ENCODE data around the gene PRKD1. TPM values are rescaled to one million over a fixed set of nuclear protein-coding genes. Genes with fewer than 3 reads are reported as not detected.

PRKD1 gene
- total and polyA plus RNA-seq, 2 donors (not counting 1 experiment from before 2014, with no cell fraction given): 20.1 to 26.2 TPM

- Histone ChIP-seq H3K9ac (ENCODE audit: insufficient read depth, low read length) (no peak overlapping the region), H3K4me3 (replicated peaks in 1 of 4; ENCODE audit: control extremely low read depth in 1 of 4, insufficient read depth in 1 of 4, low read depth in 3 of 4, low read length in 4 of 4) (no peak overlapping the region), H3K79me2 (ENCODE audit: control insufficient read depth, insufficient read depth, low read length) (no peaks in the 10 kb centered on the region), H3K27me3 (ENCODE audit: control insufficient read depth, insufficient read depth, low read length) (no peaks in the 10 kb centered on the region), H3K9me3 (ENCODE audit: control insufficient read depth, insufficient read depth, low read depth, low read length) (no peaks in the 10 kb centered on the region), H4K20me1 (ENCODE audit: control insufficient read depth, extremely low read depth, insufficient read depth, low read length) (no peaks in the 10 kb centered on the region), H3K36me3 (ENCODE audit: control insufficient read depth, insufficient read depth, low read length) (no peaks in the 10 kb centered on the region), H3K4me1 (ENCODE audit: control insufficient read depth, extremely low read depth, insufficient read depth, low read length) (no peaks in the 10 kb centered on the region), H3K4me2 (ENCODE audit: extremely low read depth, insufficient read depth, low read length) (peak overlapping the region; percentile 48), H3K27ac (ENCODE audit: insufficient read depth, low read length) (no peak overlapping the region), H2AFZ (ENCODE audit: low read length) (no peak overlapping the region)
- TF ChIP-seq, protein P1, sequence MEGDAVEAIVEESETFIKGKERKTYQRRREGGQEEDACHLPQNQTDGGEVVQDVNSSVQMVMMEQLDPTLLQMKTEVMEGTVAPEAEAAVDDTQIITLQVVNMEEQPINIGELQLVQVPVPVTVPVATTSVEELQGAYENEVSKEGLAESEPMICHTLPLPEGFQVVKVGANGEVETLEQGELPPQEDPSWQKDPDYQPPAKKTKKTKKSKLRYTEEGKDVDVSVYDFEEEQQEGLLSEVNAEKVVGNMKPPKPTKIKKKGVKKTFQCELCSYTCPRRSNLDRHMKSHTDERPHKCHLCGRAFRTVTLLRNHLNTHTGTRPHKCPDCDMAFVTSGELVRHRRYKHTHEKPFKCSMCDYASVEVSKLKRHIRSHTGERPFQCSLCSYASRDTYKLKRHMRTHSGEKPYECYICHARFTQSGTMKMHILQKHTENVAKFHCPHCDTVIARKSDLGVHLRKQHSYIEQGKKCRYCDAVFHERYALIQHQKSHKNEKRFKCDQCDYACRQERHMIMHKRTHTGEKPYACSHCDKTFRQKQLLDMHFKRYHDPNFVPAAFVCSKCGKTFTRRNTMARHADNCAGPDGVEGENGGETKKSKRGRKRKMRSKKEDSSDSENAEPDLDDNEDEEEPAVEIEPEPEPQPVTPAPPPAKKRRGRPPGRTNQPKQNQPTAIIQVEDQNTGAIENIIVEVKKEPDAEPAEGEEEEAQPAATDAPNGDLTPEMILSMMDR (conservative IDR thresholded peaks at IDR 0.05 in 1 of 2, IDR thresholded peaks at IDR 0.05 in 1 of 2; ENCODE audit: low read depth in 1 of 2, low read length in 2 of 2): no peak
- no peak for TF ChIP-seq EZH2 (IDR thresholded peaks at IDR 0.05; ENCODE audit: low read length, missing control alignments)
- DNase-seq (ENCODE audit: low read depth in 2 of 2): peak; percentile 13 to 41
These were observed 339.7 kb downstream of the PRKD1 start for GRCh38 chr14:29587761-29588470.

- H3K4me3 ChIP-seq (replicated peaks in 1 of 4; ENCODE audit: control extremely low read depth in 1 of 4, insufficient read depth in 1 of 4, low read depth in 3 of 4, low read length in 4 of 4): no peak overlapping the region
- no peak overlapping the region for H3K27ac ChIP-seq (ENCODE audit: insufficient read depth, low read length)
- H3K4me1 ChIP-seq (ENCODE audit: control insufficient read depth, extremely low read depth, insufficient read depth, low read length): no peaks in the 10 kb centered on the region
- no peak overlapping the region for H3K9ac ChIP-seq (ENCODE audit: insufficient read depth, low read length)
- TF ChIP-seq EZH2 (IDR thresholded peaks at IDR 0.05; ENCODE audit: low read length, missing control alignments): no peak
- TF ChIP-seq, protein P1 (conservative IDR thresholded peaks at IDR 0.05 in 1 of 2, IDR thresholded peaks at IDR 0.05 in 1 of 2; ENCODE audit: low read depth in 1 of 2, low read length in 2 of 2): no peak
- H4K20me1 ChIP-seq (ENCODE audit: control insufficient read depth, extremely low read depth, insufficient read depth, low read length): no peaks in the 10 kb centered on the region
- no peak overlapping the region for H2AFZ ChIP-seq (ENCODE audit: low read length)
- H3K27me3 ChIP-seq (ENCODE audit: control insufficient read depth, insufficient read depth, low read length): no peaks in the 10 kb centered on the region
- H3K36me3 ChIP-seq (ENCODE audit: control insufficient read depth, insufficient read depth, low read length): no peaks in the 10 kb centered on the region
- H3K9me3 ChIP-seq (ENCODE audit: control insufficient read depth, insufficient read depth, low read depth, low read length): no peaks in the 10 kb centered on the region
- DNase-seq (ENCODE audit: low read depth in 2 of 2): no peak
- H3K4me2 ChIP-seq (ENCODE audit: extremely low read depth, insufficient read depth, low read length): peak overlapping the region; percentile 48
- no peaks in the 10 kb centered on the region for H3K79me2 ChIP-seq (ENCODE audit: control insufficient read depth, insufficient read depth, low read length)
These were observed 340.6 kb downstream of the PRKD1 start for GRCh38 chr14:29587046-29587445.

GRCh38 chr14:29584992-29585391, 342.7 kb downstream of the PRKD1 start:
- Histone ChIP-seq H3K9ac (ENCODE audit: insufficient read depth, low read length) (no peak overlapping the region), H4K20me1 (ENCODE audit: control insufficient read depth, extremely low read depth, insufficient read depth, low read length) (no peaks in the 10 kb centered on the region), H3K9me3 (ENCODE audit: control insufficient read depth, insufficient read depth, low read depth, low read length) (no peaks in the 10 kb centered on the region), H3K4me3 (replicated peaks in 1 of 4; ENCODE audit: control extremely low read depth in 1 of 4, insufficient read depth in 1 of 4, low read depth in 3 of 4, low read length in 4 of 4) (peak overlapping the region in 2 of 4 experiments; percentile 27 to 29), H3K4me1 (ENCODE audit: control insufficient read depth, extremely low read depth, insufficient read depth, low read length) (no peaks in the 10 kb centered on the region), H3K79me2 (ENCODE audit: control insufficient read depth, insufficient read depth, low read length) (no peaks in the 10 kb centered on the region), H3K4me2 (ENCODE audit: extremely low read depth, insufficient read depth, low read length) (peak overlapping the region; percentile 69), H3K36me3 (ENCODE audit: control insufficient read depth, insufficient read depth, low read length) (no peaks in the 10 kb centered on the region), H2AFZ (ENCODE audit: low read length) (no peak overlapping the region), H3K27me3 (ENCODE audit: control insufficient read depth, insufficient read depth, low read length) (no peaks in the 10 kb centered on the region), H3K27ac (ENCODE audit: insufficient read depth, low read length) (peak overlapping the region; percentile 53)
- DNase-seq (ENCODE audit: low read depth in 2 of 2): peak; percentile 85 to 93
- TF ChIP-seq, protein P1 (conservative IDR thresholded peaks at IDR 0.05 in 1 of 2, IDR thresholded peaks at IDR 0.05 in 1 of 2; ENCODE audit: low read depth in 1 of 2, low read length in 2 of 2): no peak
- TF ChIP-seq EZH2 (IDR thresholded peaks at IDR 0.05; ENCODE audit: low read length, missing control alignments): no peak
